GM18507 (cell line): ENCODE results near the gene PSKH1.

Experiments
- DNase-seq: peaks from one replicate; pipeline ENCODE4 v3.0.0; 2011; ENCODE audit warnings: low read depth; ENCODE audit not compliant: insufficient read length; ENCODE audit errors: extremely low spot score
- FAIRE-seq: peaks from 2 replicates; lab custom pipeline; 2011; peaks lifted over from hg19 to GRCh38; lab: Jason Lieb, UNC

Gene PSKH1

GRCh38 chr16:67950335-67950843 lies 57.3 kb downstream of the PSKH1 start:
- FAIRE-seq, result no peak
- no peak for DNase-seq

- no peak for DNase-seq
- no peak for FAIRE-seq
Observed at GRCh38 chr16:67951485-67951884, 58.4 kb downstream of the PSKH1 start.

DNA sequence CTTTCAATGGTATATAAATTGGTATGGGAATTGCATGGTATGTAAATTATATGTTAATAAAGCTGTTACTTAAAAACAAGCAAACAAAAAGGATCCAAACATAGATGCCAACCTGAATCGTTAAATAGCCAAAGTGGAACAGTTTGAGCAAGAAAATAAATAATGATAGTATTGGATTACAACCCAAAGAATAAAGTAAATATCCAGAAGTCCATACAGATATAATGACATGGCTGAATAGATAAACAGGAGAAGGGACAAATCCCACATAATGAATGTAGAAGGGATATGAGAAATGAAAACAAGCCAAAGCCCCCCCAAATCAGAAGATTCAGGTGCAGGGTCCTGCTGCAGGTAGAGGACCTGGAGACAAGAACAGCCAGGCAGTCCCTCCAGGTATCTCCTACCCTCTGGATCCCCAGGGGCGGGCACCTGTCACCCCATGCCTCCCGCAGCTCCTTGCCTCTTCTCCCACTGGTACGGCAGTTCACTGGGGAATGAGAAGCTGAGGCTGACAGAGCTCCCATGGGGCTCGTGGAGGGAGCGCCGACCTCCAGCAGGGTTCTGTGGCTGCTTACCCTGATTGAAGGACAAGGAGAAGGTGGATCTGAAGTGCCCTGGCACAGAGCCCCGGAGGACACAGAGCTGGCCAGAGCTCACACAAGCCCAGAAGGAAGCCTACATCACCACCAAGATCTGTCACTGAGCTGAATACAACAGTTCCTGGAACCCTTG lies 60.8 kb downstream of the PSKH1 start:
- DNase-seq (no peak), FAIRE-seq (no peak)

DNA sequence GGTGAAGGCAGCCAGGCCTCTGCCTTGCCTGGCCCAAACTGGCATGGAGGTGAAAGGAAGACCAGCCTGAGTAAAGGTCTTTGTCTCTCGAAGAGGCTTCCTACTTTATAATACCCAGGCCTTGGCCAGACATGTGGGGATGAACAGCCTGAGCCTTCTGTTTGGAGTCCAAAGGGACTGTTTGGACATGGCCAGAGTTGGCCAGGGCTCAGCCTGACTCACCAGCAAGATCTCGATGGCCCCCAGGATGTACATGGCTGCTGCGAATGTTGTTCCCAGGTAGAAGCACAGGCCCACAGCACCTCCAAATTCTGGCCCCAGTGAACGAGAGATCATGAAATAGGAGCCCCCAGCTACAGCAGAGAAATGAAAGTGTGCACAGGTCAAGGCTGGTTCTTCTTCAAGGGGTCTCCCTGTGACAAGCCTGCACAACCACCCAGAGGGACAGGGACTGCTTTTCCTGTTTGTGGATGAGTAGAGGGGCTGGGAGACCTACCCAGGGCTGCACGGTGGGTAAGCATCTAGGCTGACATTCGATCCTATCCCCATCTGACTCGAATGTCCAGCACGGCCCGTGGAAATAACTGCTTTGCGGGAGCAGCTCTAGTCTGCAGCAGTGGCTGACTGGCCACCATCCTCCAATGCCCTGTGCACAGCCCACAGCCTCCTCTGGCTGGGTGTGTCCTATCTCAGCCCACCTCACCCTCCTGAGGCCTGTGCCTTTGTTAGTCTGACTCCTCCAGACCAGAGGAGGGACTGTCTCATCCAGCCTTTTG lies 61.6 kb downstream of the PSKH1 start:
- no peak for DNase-seq
- FAIRE-seq, result no peak

GRCh38 chr16:67957622-67958021 lies 64.6 kb downstream of the PSKH1 start:
- DNase-seq (no peak), FAIRE-seq (no peak)

DNA sequence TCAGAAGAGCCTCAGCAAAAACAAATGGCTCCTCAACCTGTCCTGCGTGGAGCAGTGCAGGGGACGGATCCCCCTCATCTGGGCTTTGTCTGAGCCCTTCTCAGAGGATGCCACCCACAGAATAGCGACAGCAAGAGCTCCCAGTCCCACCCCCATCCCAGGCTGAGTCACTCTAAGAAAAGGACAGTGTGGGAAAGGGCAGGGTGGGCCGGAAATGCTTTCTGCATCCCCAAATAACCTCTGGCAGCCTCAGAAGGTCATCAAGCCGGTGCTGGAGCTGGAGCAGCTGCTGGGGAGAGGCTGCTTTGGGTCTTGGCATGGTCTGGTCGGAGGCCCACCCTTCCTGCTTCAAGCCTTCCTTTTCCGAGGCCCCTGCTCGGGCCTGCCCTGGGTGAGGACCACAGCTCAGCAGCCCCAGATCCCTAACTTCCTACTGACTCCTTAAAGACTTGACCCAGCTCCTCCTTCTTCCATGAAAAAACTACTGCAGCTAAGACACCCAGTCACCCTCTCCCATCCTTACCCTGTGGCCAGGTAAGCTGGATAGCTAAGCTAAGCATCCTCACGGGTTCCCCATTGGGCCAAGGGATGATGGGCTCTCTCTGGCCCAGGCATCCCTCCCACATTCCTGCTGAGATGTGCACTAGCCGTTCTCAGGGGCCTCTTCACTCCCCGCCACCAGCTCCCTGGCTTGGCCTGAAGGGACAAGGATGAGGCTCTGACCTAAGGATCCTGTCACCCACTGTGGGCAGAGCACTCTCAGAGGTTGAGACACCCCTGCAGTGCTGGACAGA lies 66.7 kb downstream of the PSKH1 start:
- DNase-seq (no peak), FAIRE-seq (no peak)

DNA sequence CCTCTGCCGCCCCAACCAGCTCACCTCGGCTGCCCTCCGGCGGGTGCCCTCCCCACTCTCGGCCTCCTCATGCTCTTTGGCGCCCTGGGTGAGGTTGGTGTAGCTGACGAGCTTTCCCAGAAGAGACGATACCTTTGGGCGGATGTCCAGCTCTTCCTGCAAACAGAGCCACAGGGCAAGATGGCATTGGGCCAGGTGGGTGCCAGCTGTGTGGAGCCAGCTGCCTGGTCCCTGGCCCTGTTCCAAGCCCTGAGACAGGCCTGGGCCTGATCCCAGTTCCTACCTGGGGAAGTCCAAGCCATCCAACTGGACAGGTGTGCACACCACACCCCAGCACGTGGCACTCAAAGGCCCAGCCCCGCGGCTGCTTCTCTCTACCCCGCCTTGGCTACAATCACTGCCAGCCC lies 68.5 kb downstream of the PSKH1 start:
- DNase-seq, result no peak
- FAIRE-seq, result no peak

DNA sequence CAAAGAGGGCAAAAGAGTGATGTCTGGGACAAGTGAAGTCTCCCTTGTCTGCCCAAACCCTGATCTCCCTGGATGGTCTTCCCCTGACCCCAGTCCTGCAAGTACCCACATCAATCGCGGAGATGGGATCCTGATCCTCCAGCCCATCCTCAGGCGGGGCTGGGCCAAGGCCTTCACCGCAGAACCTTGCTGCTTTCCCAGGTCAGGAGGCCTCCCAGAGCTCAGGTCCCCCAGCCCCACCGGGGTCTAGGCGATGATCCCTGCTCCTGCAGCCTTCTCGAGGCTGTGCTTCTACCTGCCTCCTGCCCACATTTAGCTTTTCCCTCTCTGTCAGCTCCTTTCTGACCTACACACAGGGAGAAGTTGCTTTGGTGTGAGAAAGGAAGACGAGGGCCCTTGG lies 69.1 kb downstream of the PSKH1 start:
- FAIRE-seq (no peak), DNase-seq (no peak)

- no peak for DNase-seq
- FAIRE-seq, result no peak
Observed at GRCh38 chr16:67963292-67963661, 70.2 kb downstream of the PSKH1 start.

DNA sequence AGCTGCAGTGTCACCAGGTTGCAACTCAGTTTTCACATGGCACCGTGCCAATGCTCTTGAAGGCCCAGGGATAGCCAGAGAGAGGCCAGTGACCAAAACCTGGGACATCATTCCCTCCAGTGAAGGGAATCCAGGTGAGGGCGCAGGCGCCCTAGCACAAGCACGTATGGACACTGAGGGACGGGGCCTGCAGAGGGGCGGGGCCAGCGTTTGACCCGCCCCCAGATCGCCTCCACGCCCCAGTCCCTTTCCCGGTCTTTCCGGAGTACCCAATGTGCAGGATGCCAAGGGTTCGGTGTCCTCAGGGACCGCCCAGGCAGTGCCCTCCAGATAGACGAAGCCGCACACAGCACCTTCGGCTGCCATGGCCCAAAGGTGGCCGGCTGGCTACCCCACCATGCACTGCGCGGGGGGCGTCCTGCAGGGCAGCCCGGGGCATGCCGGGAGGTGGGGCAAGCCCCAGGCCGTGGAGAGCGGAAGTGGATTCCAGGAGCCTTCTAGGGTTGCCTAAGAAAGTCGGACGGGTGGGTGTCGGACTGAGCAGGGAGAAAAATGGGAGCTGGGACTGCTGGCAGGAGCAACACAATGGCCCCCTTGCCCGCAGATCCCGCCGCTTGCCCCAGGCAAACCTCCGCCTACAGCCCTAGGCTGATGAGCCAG lies 70.7 kb downstream of the PSKH1 start:
- FAIRE-seq (no peak), DNase-seq (no peak)

DNA sequence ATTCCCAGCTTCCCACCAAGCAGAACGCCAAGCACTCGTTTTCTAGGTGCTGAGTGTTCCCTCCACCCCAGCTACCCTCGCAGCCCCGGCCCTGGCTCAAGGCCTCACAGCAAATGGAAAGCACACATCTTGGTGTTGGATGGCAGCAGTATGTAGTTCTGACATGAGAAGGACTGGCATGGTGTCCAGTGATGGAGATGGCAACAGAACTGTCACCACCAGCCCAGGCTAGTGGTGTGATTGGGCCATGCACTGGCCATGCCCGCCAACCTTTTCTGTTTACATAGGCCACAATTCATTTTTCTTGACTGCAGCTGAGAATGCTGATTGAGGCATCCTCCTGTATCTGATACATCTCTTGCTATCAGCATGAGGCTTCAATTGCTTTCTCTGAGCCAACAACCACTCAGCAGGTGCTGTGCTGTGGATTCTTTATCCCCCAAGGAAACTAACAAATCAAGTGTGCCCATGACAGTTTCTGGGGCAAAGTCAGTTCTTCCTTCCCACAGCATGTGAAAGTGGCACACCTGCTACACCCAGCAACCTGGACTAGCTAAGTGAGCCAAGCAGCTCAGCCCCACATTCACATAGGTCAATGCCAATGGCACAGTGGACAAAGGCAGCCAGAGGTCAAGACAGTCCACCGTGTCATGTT lies 71.5 kb downstream of the PSKH1 start:
- no peak for FAIRE-seq
- no peak for DNase-seq

DNA sequence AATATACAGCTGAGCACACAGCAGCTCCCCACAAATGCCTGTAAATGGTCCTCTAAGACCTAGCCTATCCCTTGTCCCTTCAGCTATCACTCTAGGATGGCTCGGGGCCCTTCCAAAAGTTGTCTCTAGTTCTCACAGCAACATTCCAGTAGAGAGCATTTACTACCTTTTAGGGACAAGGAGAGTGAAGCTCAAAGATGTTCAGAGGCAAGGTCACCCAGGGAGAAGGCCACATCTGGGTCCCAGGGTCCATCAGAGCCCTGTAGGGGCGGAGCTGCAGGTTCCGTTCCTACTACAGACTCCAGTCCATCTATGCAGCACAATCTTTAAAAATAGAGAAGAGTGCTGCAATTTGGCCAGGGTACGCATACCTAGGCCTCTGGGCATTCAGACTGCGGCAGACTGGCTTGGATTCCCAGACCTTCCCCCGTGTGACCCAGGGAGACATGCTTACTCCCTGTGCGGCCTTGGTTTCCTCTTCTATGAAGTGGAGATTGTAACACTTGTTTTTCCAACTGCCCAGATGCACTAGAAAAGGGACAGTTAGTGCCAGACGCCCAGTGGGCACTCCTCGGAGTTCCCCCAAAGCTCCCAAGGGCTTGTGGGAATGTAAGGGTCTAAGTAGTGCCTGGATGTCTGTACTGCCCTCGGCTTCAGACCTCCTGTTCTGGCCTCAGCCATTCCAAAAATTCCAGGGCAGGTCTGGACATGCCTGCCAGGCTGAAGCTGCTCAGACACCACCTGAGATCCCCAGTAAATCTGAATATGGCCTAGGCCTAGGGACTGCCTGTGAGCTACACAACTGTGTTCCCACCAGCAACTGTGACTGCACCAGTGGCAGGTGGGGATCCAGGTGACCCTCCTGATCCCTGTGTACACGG lies 72.9 kb downstream of the PSKH1 start:
- FAIRE-seq (no peak), DNase-seq (no peak)

DNA sequence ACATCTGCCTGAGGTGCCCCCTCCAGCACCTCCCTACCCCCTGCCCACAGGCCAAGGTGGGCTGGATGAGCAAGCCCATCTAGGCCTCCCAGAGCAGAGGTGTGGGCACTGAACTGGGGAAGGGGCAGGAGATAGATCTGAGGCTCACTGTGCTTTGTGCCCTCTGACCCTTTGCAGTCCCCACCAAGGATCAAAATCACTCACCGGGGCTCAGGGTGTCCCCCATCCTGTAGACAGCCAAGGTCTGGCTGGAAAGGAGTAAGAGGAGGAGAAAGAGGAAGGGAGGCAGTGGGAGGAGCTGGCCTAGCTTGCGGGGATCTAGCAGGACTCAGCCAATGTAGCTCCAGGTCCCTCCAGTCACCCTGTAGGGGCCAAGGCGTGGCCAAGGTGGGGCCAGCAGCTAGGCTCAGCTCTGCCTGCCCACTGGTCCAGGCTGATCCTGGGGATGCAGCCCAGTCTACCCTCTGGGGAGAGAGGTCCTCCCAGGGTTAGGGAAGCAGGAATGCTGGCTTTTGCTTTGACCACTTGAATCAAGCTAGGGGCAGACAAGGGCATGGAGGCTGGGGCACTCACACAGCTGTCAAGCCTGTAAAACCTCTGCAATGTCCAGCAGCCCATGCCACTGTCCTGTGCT lies 73.6 kb downstream of the PSKH1 start:
- FAIRE-seq, result no peak
- DNase-seq, result no peak

DNA sequence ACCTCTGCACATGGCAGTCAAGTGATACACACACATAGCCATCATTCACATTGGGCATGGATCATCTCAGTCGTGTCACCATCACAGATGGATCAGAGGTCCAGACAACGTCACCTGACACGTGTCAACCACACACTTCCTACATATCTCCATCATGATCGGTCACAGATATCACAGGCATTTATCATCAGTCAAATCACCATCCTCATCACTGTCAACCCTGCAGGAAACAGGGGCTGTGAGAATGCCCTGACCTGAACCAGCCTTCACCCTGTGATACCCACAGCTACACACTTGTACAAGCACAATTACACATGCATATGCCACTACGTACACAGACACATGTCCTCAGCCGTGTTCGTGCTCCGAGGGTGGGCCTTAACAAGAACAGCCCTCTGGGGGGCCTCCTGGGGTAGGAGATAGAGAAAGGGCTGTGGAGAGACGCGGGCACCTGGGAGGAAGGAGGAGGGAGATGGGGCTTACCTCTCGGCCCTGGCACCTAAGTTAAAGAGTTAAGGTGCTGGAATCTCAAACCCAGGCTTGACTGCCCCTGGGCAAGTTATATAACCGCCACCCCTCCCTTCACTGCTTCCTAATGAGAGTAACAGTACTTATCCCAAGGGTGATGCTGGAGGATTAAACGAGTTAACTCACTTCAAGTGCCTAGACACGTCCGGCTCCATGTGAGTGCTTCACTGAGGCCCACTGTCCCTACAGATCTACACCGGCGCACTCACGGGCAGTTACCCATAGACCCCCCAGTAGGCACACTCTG lies 74.3 kb downstream of the PSKH1 start:
- FAIRE-seq (no peak), DNase-seq (no peak)

- peak; percentile 21 for FAIRE-seq
- DNase-seq, result no peak
Observed at GRCh38 chr16:67967958-67968399, 74.9 kb downstream of the PSKH1 start.

DNA sequence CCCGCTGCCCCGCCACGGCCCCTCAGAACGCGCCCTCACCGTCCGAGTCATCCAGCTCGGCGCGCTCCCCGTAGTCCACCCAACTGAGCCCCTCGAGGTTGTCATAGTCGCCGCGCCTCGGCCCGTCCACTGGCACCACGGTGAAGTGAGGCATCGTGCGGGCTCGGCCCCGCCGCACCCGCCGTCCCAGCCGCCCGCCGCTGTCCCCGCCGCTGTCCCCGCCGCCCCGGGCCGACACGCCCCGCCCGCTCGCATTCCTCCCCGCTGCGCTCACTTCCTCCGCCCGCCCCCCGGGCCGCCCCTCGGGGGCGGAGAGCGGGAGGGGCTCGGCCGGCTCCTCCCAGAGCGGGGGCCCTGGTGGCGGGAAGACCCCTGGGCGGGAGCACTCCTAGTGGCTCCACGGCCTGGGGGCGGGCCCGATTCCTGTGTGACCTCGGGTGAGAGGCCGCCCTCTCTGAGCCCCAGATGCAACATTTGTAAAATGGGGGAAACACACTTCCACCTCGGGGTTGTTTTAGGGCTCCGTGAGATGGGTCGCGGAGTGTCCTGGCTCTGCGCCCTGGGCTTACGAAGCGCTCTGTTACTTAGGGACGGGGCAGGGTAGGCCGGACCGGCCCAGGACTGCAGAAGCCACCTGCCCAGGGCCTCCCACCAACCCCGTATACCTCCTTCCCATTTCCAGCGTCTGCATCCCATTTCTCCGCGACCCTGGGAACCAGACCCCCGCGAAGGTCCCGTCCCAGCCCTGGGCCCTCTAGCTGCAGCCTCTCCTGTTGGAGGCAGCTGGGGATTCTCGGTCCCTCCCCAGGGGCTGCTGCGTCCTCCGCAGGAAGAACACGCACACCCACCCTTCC lies 75.6 kb downstream of the PSKH1 start, which contains the start of gene SLC12A4:
Gene SLC12A4 (minus strand): TSS at position 238 of the 854 bp plus-strand sequence. CDS start 84 bp downstream, at position 154.
- FAIRE-seq, result peak; percentile 66
- peak; percentile 93 for DNase-seq
